ENCODE data around the gene KRTAP12-2. TPM values are rescaled to one million over a fixed set of nuclear protein-coding genes. Genes with fewer than 3 reads are reported as not detected.

The KRTAP12-2 gene
- total RNA-seq, 2 donors from 2014 or later, result not detected

DNA sequence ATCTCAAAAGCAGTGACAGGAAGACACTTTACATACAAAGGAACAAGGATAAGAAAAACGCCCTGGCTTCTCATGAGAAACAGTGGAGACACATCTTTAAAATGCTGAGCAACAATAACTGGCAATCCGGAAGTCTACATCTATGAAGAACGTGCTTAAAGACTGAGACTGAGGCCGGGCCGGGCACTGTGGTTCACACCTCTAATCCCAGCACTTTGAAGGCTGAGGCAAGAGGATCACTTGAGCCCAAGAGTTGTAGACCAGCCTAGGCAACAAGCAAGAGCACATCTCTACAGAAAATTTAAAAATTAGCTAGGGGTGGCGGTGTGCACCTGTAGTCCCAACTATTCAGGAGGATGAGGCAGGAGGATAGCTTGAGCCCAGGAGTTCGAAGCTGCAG is 17.4 kb upstream of the KRTAP12-2 start:
- no peaks in the 10 kb centered on the region for H3K4me1 ChIP-seq
- no peak overlapping the region for H3K4me3 ChIP-seq
- no peak for ATAC-seq
- H3K36me3 ChIP-seq (replicated peaks in 1 of 2; ENCODE audit: insufficient read depth in 1 of 2, low read depth in 2 of 2), result no peaks in the 10 kb centered on the region
- no peak for TF ChIP-seq POLR2A (IDR thresholded peaks at IDR 0.05)
- TF ChIP-seq, protein P1, sequence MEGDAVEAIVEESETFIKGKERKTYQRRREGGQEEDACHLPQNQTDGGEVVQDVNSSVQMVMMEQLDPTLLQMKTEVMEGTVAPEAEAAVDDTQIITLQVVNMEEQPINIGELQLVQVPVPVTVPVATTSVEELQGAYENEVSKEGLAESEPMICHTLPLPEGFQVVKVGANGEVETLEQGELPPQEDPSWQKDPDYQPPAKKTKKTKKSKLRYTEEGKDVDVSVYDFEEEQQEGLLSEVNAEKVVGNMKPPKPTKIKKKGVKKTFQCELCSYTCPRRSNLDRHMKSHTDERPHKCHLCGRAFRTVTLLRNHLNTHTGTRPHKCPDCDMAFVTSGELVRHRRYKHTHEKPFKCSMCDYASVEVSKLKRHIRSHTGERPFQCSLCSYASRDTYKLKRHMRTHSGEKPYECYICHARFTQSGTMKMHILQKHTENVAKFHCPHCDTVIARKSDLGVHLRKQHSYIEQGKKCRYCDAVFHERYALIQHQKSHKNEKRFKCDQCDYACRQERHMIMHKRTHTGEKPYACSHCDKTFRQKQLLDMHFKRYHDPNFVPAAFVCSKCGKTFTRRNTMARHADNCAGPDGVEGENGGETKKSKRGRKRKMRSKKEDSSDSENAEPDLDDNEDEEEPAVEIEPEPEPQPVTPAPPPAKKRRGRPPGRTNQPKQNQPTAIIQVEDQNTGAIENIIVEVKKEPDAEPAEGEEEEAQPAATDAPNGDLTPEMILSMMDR (IDR thresholded peaks at IDR 0.05), result no peak
- WGBS, 2 donors, result 57 to 58% methylated on average over 7 of the region's 7 CpGs
- H3K27ac ChIP-seq, result no peak overlapping the region
- intact Hi-C loops (cut with DNase I), result no loop called here
- no peak for DNase-seq
- H3K9me3 ChIP-seq, result no peaks in the 10 kb centered on the region
- H3K27me3 ChIP-seq, result no peaks in the 10 kb centered on the region

DNA sequence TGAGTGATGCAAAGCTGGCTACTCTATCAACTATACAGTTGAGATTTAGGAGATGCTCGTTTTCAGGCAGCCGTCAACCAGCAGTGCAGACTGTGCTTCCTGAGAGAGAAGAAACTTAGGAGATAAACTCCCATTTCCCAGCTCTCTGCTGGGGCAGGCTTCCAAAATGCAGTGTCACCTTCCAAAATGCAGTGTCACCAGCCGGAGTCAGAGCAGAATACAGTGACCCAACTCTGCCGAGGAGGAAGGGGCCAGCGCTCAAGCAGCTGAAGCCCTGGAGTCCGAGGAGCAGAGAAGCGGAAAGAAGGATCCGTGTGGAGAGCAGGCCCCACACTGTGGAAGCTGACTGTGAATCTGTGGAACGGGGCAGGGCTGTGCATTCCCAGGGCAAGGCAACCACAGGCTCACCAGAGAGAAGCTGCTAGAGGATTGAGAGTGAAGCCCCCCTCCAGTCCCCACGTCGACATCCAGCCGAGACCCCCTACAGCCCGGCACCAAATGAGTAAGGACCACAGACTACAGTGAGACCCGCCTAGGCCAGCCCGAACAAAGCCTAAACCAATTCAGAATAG is 15.9 kb upstream of the KRTAP12-2 start:
- no peak for TF ChIP-seq POLR2A (IDR thresholded peaks at IDR 0.05)
- TF ChIP-seq, protein P1 (IDR thresholded peaks at IDR 0.05), result no peak

DNA sequence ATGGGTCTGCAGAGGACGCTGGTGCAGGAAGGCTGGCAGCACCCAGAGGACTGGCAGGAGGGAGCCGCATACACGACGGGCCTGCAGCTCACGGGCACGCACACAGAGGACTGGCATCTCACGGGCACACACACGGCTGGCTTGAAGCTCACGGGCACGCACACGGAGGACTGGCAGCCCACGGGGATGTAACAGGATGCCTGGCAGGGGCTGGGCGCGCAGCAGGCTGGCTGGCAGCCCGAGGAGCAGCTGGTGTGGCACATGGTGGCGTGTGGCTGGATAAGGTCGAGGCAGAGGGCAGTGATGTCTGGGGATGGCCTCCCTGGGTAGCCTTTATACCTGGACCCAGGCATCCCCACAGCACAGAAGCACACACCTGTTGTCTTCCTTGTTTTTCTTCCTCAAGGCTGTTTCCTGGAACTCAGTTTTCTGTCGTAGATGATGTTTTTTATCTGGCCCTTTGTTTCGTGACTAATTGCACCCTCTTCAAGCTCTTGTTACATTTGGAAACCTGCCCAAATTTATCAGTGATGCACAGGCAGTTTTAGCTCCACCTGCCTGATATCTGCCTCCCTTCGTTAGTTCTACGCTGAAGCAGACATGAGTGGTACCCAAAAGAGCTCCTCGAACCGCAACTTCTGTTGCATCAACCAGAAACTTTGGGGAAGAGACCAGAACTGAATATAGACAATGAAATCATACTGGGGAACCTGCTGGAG is 15.3 kb upstream of the KRTAP12-2 start, which contains the start of gene KRTAP12-1:
Gene KRTAP12-1 (minus strand): TSS at position 303 of the 719 bp plus-strand sequence. CDS start 40 bp downstream, at position 263.
- Histone ChIP-seq H3K4me1 (no peaks in the 10 kb centered on the region), H3K4me3 (no peak within 1 kb of the TSS), H3K27me3 (no peaks in the 10 kb centered on the region), H3K9me3 (no peaks in the 10 kb centered on the region), H3K36me3 (replicated peaks in 1 of 2; ENCODE audit: insufficient read depth in 1 of 2, low read depth in 2 of 2) (no peaks in the 10 kb centered on the region), H3K27ac (no peak within 1 kb of the TSS)
- WGBS, 2 donors, result 62 to 65% methylated on average over 6 to 23 of the region's 23 CpGs
- DNase-seq, result no peak
- intact Hi-C loops (cut with DNase I), result no loop called here
- TF ChIP-seq POLR2A (IDR thresholded peaks at IDR 0.05), result no peak
- TF ChIP-seq, protein P1 (IDR thresholded peaks at IDR 0.05), result no peak
- no peak for ATAC-seq

More for the DNA sequence above, 15.9 kb upstream of the KRTAP12-2 start:
- Histone ChIP-seq H3K4me3 (no peak overlapping the region), H3K9me3 (no peaks in the 10 kb centered on the region), H3K36me3 (replicated peaks in 1 of 2; ENCODE audit: insufficient read depth in 1 of 2, low read depth in 2 of 2) (no peaks in the 10 kb centered on the region), H3K27ac (no peak overlapping the region), H3K4me1 (no peaks in the 10 kb centered on the region), H3K27me3 (no peaks in the 10 kb centered on the region)
- DNase-seq, result no peak
- 46 to 64% methylated on average over 9 to 15 of the region's 15 CpGs for WGBS, 2 donors
- intact Hi-C loops (cut with DNase I), result no loop called here
- no peak for ATAC-seq

DNA sequence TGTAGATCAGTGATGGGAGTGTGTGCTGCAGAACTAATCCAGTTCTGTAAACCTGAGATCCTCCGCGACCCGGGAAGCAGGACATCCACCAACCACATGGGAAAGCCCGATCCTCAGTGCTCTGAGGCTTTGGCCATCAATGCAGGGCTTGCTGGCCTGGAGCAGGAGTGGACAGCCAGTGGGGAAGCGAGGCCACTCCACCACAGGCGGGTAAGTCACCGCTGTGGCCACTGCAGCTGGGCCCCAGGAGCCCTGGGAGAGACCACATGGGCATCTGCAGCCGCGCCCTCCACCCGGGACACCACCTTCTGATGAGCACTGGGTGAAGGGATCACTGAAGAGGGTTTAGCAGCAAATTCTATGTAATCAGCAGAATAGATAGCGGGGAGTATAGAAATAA is 14.4 kb upstream of the KRTAP12-2 start:
- Histone ChIP-seq H3K27ac (no peak overlapping the region), H3K4me1 (no peaks in the 10 kb centered on the region), H3K27me3 (no peaks in the 10 kb centered on the region), H3K36me3 (replicated peaks in 1 of 2; ENCODE audit: insufficient read depth in 1 of 2, low read depth in 2 of 2) (no peaks in the 10 kb centered on the region), H3K9me3 (no peaks in the 10 kb centered on the region), H3K4me3 (no peak overlapping the region)
- 66 to 68% methylated on average over 9 to 11 of the region's 11 CpGs for WGBS, 2 donors
- intact Hi-C loops (cut with DNase I), result no loop called here
- ATAC-seq, result no peak
- no peak for TF ChIP-seq POLR2A (IDR thresholded peaks at IDR 0.05)
- TF ChIP-seq, protein P1 (IDR thresholded peaks at IDR 0.05), result no peak
- no peak for DNase-seq
